PFSK-1 (cell line): ENCODE measurements around the gene NRBP1.

Experiments
- FOXP2 ChIP-seq: optimal IDR thresholded peaks from 2 replicates; pipeline ENCODE3; 2011; ENCODE audit warnings: borderline replicate concordance, control low read depth, inconsistent platforms; ENCODE audit not compliant: insufficient read depth; ENCODE audit errors: extremely low read length, extremely low read depth
- POLR2AphosphoS5 ChIP-seq: IDR thresholded peaks from 2 replicates; pipeline ENCODE4 v1.6.1; 2012; ENCODE audit warnings: low read depth, mild to moderate bottlenecking, control low read depth, low read length, moderate library complexity
- SIN3A ChIP-seq: IDR thresholded peaks from 2 replicates; pipeline ENCODE4 v1.6.1; 2012; ENCODE audit warnings: mild to moderate bottlenecking, low read length, moderate library complexity, borderline replicate concordance; ENCODE audit not compliant: insufficient read depth
- TAF1 ChIP-seq: IDR thresholded peaks from 2 replicates; pipeline ENCODE4 v1.6.1; 2012; ENCODE audit warnings: low read length, control low read depth, borderline replicate concordance; ENCODE audit not compliant: insufficient read depth
- TF ChIP-seq, protein P1 (sequence below), 2 experiments: IDR thresholded peaks; 2 replicates each; pipeline versions ENCODE4 v1.6.1 to v1.8.0; 2011 to 2012; ENCODE audit warnings: low read depth in 2 of 2, low read length in 2 of 2, control low read depth in 1 of 2, inconsistent platforms in 1 of 2, mild to moderate bottlenecking in 1 of 2, moderate library complexity in 1 of 2; ENCODE audit not compliant: insufficient read depth in 1 of 2

DNA sequence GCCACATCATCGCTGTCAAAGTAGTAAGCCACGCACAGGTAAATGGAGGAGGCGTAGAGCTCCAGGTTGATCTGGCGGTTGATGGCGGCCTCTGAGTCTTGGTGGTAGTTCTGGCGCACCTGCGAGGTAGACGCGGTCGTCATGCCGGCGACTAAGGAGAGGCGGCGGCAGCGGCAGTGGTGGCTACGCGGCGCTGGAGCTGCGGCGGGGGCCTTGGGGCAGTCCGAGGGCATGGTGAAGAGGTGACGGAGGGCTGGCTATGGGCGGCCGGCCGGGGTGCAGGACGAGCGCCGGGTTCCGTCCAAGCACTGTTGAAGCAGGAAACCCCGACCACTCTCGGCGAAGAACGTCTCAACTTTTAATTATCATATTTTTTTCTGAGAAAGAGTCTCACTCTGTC is 35.2 kb upstream of the NRBP1 start:
- TF ChIP-seq, protein P1, sequence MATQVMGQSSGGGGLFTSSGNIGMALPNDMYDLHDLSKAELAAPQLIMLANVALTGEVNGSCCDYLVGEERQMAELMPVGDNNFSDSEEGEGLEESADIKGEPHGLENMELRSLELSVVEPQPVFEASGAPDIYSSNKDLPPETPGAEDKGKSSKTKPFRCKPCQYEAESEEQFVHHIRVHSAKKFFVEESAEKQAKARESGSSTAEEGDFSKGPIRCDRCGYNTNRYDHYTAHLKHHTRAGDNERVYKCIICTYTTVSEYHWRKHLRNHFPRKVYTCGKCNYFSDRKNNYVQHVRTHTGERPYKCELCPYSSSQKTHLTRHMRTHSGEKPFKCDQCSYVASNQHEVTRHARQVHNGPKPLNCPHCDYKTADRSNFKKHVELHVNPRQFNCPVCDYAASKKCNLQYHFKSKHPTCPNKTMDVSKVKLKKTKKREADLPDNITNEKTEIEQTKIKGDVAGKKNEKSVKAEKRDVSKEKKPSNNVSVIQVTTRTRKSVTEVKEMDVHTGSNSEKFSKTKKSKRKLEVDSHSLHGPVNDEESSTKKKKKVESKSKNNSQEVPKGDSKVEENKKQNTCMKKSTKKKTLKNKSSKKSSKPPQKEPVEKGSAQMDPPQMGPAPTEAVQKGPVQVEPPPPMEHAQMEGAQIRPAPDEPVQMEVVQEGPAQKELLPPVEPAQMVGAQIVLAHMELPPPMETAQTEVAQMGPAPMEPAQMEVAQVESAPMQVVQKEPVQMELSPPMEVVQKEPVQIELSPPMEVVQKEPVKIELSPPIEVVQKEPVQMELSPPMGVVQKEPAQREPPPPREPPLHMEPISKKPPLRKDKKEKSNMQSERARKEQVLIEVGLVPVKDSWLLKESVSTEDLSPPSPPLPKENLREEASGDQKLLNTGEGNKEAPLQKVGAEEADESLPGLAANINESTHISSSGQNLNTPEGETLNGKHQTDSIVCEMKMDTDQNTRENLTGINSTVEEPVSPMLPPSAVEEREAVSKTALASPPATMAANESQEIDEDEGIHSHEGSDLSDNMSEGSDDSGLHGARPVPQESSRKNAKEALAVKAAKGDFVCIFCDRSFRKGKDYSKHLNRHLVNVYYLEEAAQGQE (IDR thresholded peaks at IDR 0.05; ENCODE audit: insufficient read depth in 1 of 2, low read depth in 2 of 2, low read length in 2 of 2), result no peak
- TF ChIP-seq POLR2AphosphoS5 (no peak), SIN3A (no peak), TAF1 (no peak), FOXP2 (no peak)
